Measurements from ENCODE around the gene USP13.
"Not testable (repeated sequence)": the region's sequence is repeated elsewhere in the genome, so short reads cannot be mapped to it uniquely, and the experiment has no call there.

The USP13 gene, protein sequence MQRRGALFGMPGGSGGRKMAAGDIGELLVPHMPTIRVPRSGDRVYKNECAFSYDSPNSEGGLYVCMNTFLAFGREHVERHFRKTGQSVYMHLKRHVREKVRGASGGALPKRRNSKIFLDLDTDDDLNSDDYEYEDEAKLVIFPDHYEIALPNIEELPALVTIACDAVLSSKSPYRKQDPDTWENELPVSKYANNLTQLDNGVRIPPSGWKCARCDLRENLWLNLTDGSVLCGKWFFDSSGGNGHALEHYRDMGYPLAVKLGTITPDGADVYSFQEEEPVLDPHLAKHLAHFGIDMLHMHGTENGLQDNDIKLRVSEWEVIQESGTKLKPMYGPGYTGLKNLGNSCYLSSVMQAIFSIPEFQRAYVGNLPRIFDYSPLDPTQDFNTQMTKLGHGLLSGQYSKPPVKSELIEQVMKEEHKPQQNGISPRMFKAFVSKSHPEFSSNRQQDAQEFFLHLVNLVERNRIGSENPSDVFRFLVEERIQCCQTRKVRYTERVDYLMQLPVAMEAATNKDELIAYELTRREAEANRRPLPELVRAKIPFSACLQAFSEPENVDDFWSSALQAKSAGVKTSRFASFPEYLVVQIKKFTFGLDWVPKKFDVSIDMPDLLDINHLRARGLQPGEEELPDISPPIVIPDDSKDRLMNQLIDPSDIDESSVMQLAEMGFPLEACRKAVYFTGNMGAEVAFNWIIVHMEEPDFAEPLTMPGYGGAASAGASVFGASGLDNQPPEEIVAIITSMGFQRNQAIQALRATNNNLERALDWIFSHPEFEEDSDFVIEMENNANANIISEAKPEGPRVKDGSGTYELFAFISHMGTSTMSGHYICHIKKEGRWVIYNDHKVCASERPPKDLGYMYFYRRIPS

DNA sequence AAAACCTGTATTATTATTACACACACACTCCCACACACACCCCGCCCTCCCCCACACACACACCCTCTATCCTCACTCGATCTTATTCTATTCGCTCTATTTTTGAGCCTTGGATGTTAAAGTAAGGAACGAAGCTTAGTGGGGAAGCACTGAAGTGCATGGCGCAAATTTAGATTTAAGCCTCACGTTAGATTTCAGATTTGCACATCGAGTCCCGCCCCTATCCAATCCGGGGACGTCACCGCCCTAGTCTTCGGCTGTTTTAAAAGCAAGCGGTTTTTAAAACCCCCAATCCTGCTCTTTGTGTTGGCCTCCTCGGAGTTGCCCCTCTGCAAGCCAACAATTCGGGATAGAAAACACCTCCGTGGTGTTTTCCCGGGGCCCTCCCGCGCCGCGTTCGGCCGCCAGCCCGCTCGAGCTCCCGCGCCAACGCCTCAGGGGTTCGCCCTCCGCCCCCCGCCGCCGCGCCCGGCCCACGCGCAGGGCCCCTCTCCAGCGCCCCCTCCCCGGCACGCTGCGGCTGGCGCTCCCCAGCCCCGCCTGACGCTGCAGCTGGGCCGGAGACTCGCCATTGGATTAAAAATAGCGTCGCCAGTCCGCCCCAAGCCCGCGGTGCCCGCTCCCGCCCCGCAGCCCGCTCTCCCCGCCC is at the start of gene USP13:
TSS of gene USP13 (plus strand) at position 594 of the 649 bp plus-strand sequence. CDS start 186 bp downstream, outside the sequence.
- DNase-seq, result peak; percentile 89

DNA sequence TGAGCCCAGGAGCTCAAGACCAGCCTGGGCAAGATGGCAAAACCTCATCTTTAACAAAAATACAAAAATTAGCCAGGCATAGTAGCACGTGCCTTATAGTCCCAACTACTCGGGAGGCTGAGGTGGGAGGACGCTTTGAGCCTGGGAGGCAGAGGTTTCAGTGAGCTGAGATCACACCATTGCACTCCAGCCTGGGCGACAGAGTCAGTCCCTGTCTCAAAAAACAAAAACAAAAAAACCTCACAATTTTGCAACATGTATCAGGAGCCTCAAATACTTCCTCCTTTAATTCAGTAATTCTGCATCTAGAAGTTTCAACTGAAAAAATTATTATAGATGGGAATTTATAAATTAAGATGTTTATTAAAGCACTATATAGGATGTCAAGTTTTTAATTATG is 49.5 kb upstream of the USP13 start:
- DNase-seq, result peak; percentile 28

- DNase-seq, result peak; percentile 30
Measured at GRCh38 chr3:179603831-179604230, 49.0 kb upstream of the USP13 start.

DNA sequence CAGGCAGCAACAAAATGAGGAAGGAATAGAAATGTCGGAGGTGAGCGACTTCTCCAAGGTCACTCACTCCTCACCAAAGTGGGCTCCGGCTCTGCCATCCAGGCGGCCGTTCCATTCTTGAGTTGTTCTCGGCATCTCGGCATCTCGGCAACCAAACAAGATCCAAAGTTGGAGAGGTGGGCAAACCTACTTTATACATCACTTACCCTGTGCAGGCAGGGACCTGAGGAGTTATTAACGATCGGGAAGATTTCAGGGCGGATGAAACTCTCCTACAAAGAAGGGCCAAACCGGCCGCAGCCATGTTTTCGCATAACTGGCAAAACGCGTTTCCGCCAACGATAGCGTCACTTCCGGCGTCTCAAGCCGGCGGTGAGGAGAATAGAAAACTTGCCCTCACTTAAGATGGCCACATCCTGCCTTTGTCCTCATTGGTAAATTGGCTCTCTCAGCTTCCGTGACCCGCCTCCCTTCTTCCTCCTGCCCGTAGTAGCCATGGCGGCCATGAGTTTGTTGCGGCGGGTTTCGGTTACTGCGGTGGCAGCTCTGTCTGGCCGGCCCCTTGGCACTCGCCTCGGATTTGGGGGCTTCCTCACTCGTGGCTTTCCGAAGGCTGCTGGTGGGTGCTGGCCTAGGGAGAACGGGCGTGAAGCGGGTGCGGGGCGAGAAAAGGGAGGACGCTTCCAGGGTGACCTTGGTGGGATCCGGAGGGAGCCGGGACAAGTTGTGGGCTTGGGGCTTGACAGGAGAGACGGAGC is 48.3 kb upstream of the USP13 start, which contains the start of the genes MRPL47 and NDUFB5:
TSS of gene MRPL47 (minus strand) at position 318 of the 758 bp plus-strand sequence. CDS start at position 304, 14 bp downstream.
TSS of gene NDUFB5 (plus strand) at position 474 of the 758 bp plus-strand sequence. CDS start at position 496, 22 bp downstream.
- peak; percentile 99 for DNase-seq

DNA sequence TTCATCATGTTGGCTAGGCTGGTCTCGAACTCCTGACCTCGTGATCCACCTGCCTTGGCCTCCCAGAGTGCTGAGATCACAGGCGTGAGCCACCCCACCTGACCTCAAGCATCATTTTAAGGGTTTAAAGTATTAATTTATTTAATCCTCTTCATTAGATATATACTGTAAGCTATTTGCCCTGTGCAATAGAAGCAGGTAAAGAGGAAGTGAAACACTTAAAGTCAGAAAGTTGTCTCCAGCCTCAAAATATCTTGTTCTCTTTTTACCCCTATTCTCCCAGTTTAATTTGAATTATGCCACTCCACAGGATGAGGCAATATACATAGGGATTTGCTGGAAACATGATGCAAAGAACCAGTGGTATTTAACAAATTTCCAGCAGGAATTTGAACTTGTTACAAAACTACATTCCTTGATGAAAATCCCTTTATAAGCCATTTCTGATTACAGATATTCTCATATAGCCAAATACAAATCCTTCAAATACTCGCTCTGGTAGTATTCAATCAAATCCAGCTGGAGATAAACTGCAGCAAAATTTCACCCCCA is 46.2 kb upstream of the USP13 start:
- DNase-seq, result no peak

- DNase-seq, result peak; percentile 73
Measured at GRCh38 chr3:179608931-179609720, 43.7 kb upstream of the USP13 start.

GRCh38 chr3:179610066-179610465 is 42.8 kb upstream of the USP13 start:
- DNase-seq, result no peak

- DNase-seq, result no peak
Measured at GRCh38 chr3:179613807-179614206, 39.0 kb upstream of the USP13 start.

DNA sequence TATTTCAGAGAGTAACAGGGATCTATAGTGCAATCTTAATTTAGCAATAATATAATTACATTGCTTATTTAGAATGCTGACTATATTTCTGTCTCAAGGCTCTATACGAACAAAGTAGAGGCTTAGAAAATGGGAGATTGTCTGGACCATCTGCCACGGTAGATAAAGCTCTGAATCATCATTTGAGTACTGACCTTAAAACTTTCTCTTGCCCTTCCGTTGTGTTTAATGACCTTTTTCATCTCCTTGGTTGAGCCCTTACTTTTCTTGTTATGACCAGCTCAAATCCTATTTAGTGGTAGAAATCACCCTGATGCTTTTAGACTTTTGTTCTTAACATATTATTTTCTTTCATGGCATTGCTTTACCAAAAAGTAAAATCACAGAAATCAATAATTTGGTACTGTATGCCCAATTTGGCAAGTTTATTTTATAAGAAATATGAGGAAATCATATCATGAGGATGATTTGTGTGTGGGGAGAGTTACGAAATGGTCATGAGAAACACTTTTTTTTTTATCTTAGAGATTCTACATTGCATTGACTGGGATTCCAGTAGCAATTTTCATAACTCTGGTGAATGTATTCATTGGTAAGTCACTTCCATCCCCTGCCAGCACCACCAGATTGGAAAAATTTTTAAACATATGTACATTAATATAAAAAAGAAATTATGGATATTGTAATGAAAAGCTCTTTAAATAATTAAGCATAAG is 37.2 kb upstream of the USP13 start:
- peak; percentile 64 for DNase-seq

DNA sequence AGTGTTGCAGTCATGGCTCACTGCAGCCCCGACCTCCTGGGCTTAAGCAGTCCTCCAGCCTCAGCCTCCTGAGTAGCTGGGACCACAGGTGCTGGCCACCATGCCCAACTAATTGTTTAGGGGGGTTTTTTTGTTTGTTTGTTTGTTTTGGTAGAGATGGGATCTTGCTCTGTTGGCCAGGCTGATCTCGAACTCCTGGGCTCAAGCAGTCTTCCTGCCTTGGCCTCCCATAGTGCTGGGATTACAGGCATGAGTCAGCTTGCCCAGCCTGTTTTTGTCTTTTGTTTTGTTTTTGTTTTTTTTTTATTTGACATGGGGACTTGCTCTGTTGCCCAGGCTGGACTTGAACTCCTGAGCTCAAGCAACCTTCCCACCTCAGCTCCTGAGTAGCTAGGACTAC is 30.8 kb upstream of the USP13 start:
- DNase-seq, result no peak

GRCh38 chr3:179624451-179624850 is 28.4 kb upstream of the USP13 start:
- DNase-seq, result no peak

- no peak for DNase-seq
Measured at GRCh38 chr3:179630753-179631451, 21.9 kb upstream of the USP13 start.

- no peak for DNase-seq
Measured at GRCh38 chr3:179640469-179640868, 12.4 kb upstream of the USP13 start.

GRCh38 chr3:179642871-179643270 is 10.0 kb upstream of the USP13 start:
- no peak for DNase-seq

DNA sequence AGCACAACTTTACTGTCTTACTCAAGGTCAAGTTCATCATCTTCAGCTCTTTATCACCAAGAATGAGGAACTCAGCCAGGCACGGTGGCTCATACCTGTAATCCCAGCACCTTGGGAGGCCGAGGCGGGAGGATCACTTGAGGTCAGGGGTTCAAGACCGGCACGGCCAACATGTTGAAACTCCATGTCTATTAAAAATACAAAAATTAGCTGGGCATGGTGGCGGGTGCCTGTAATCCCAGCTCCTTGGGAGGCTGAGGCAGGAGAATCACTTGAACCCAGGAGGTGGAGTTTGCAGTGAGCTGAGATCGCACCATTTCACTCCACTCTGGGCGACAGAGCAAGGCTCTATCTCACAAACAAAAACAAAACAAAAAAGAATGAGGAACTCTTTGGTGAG is 9.0 kb upstream of the USP13 start:
- not testable (repeated sequence) for DNase-seq

GRCh38 chr3:179646177-179646576 is 6.7 kb upstream of the USP13 start:
- no peak for DNase-seq

DNA sequence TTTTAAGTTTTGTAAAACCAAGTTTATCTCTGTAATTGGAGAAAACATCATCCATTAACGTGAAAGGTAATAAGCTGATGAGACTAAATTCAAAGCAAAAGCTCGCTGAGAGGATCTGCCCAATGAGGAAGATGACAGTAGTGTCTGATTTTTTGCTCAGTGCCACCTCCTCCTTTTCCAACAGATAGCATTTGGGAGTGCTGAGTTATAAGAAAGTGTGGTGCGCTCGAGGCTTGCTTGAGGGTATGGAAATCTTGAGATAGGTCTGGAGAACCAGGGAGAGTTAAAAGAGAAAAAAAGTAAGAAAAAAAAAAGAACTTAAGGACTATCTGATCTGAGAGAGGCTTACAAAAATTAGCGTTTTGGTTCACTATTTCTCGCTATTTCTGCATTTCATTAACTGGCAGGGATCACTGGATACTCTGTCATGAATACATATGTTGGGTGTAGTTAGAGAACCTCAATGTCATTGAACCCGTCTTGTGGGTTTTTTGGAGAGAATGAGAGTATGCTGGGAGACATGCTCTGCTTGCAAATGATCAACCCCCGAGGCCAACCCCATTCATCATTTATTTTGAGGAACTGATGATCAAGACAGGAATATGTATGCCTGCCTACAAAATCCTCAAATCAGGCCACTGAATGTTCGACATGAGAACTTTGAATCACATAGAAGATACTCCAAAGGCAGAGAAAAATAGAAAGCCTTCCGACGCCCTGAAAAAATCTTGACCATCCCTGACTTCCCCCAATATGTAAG is 973 bp upstream of the USP13 start:
- no peak for DNase-seq

GRCh38 chr3:179653096-179653797 is 407 bp downstream of the USP13 start:
- DNase-seq, result peak; percentile 89
